ENCODE measurements around the gene MYBBP1A. TPM values are rescaled to one million over a fixed set of nuclear protein-coding genes. Genes with fewer than 3 reads are reported as not detected.

MYBBP1A gene
- total and polyA plus RNA-seq, 2 donors (not counting 1 experiment from before 2014, with no cell fraction given) = 72.4 to 74.4 TPM

GRCh38 chr17:4539576-4540223, 15.5 kb downstream of the MYBBP1A start:
- Histone ChIP-seq H3K27ac (ENCODE audit: low read length in 2 of 2) (no peak overlapping the region), H3K4me3 (ENCODE audit: control extremely low read depth in 1 of 5, extremely low read depth in 1 of 5, insufficient read depth in 1 of 5, low read depth in 2 of 5, low read length in 4 of 5) (no peak overlapping the region), H3K4me2 (replicated peaks; ENCODE audit: low read depth, low read length, poor library complexity, severe bottlenecking) (no peak overlapping the region), H3K36me3 (replicated peaks in 1 of 2; ENCODE audit: control extremely low read depth in 1 of 2, control insufficient read depth in 1 of 2, extremely low read depth in 1 of 2, insufficient read depth in 2 of 2, low read length in 1 of 2) (peaks cover 0 to 48% of the 10 kb centered on the region in 2 experiments), H3K4me1 (ENCODE audit: control insufficient read depth in 2 of 2, insufficient read depth in 2 of 2, low read length in 2 of 2) (peaks cover 0 to 3% of the 10 kb centered on the region in 2 donors), H3K27me3 (replicated peaks in 1 of 4; ENCODE audit: control extremely low read depth in 1 of 4, control insufficient read depth in 3 of 4, insufficient read depth in 4 of 4, low read length in 3 of 4) (no peaks in the 10 kb centered on the region), H4K20me1 (ENCODE audit: control insufficient read depth, insufficient read depth, low read length, poor library complexity, severe bottlenecking) (no peaks in the 10 kb centered on the region), H3K9me3 (ENCODE audit: control extremely low read depth in 1 of 3, control insufficient read depth in 2 of 3, insufficient read depth in 1 of 3, low read length in 2 of 3) (no peaks in the 10 kb centered on the region), H3K9ac (ENCODE audit: low read length) (no peak overlapping the region), H3K79me2 (ENCODE audit: control insufficient read depth, insufficient read depth, low read length) (no peaks in the 10 kb centered on the region), H2AFZ (ENCODE audit: insufficient read depth, low read depth, low read length, poor library complexity, severe bottlenecking) (no peak overlapping the region)
- WGBS (ENCODE audit: insufficient coverage) = 95% methylated on average over 20 of the region's 26 CpGs
- Mint-ChIP-seq H3K27me3 (no peaks in the 10 kb centered on the region), H3K27ac (no peak overlapping the region), H3K9me3 (ENCODE audit: insufficient read depth) (no peaks in the 10 kb centered on the region), H3K4me1 (peaks cover 2% of the 10 kb centered on the region), H3K4me3 (no peak overlapping the region)
- ATAC-seq (ENCODE audit: low read depth) = no peak
- intact Hi-C loops (cut with micrococcal nuclease) = no loop called here
- POLR2A ChIA-PET = no interaction called here
- no peak for DNase-seq
- CTCF ChIA-PET = interaction anchor here (1.3 kb wide), 1 partner anchor 123 kb away, joined by 3 read pairs; no protein-coding TSS in a partner anchor
- TF ChIP-seq CTCF (IDR thresholded peaks at IDR 0.05) (no peak), EZH2 (IDR thresholded peaks at IDR 0.05; ENCODE audit: borderline replicate concordance, insufficient read depth, low read depth, low read length, poor library complexity, severe bottlenecking) (no peak)

DNA sequence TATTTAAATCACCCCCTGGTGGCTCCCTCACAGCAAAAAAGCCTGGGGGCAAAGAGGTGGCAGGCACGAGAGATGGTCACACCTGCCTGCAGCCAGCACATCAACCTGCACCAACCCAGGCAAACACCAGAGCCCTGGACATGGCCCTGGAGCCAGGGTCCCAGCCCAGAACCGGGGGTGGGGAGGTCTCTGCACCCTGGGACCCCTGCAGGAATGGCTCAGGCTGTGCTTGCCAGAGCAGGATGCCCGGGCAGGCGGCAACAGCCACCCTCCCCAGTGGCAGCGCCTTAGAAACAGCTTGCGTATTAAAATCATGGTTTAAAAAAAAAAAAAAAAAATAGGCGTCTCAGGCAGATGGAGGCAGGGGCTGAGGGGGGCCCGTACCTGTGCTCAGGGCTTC, 16.2 kb downstream of the MYBBP1A start:
- Histone ChIP-seq H3K27me3 (replicated peaks in 1 of 4; ENCODE audit: control extremely low read depth in 1 of 4, control insufficient read depth in 3 of 4, insufficient read depth in 4 of 4, low read length in 3 of 4) (no peaks in the 10 kb centered on the region), H3K9ac (ENCODE audit: low read length) (no peak overlapping the region), H2AFZ (ENCODE audit: insufficient read depth, low read depth, low read length, poor library complexity, severe bottlenecking) (no peak overlapping the region), H3K27ac (ENCODE audit: low read length in 2 of 2) (no peak overlapping the region), H3K79me2 (ENCODE audit: control insufficient read depth, insufficient read depth, low read length) (no peaks in the 10 kb centered on the region), H3K4me2 (replicated peaks; ENCODE audit: low read depth, low read length, poor library complexity, severe bottlenecking) (no peak overlapping the region), H4K20me1 (ENCODE audit: control insufficient read depth, insufficient read depth, low read length, poor library complexity, severe bottlenecking) (no peaks in the 10 kb centered on the region), H3K36me3 (replicated peaks in 1 of 2; ENCODE audit: control extremely low read depth in 1 of 2, control insufficient read depth in 1 of 2, extremely low read depth in 1 of 2, insufficient read depth in 2 of 2, low read length in 1 of 2) (peaks cover 0 to 45% of the 10 kb centered on the region in 2 experiments), H3K4me3 (ENCODE audit: control extremely low read depth in 1 of 5, extremely low read depth in 1 of 5, insufficient read depth in 1 of 5, low read depth in 2 of 5, low read length in 4 of 5) (no peak overlapping the region), H3K9me3 (ENCODE audit: control extremely low read depth in 1 of 3, control insufficient read depth in 2 of 3, insufficient read depth in 1 of 3, low read length in 2 of 3) (no peaks in the 10 kb centered on the region), H3K4me1 (ENCODE audit: control insufficient read depth in 2 of 2, insufficient read depth in 2 of 2, low read length in 2 of 2) (peaks cover 0 to 3% of the 10 kb centered on the region in 2 donors)
- CTCF ChIA-PET = interaction anchor here (1.0 kb wide), 1 partner anchor 120 kb away, joined by 4 read pairs; no protein-coding TSS in a partner anchor
- H3K4me3 Mint-ChIP-seq = no peak overlapping the region
- no peak overlapping the region for H3K27ac Mint-ChIP-seq
- peaks cover 2% of the 10 kb centered on the region for H3K4me1 Mint-ChIP-seq
- WGBS (ENCODE audit: insufficient coverage) = 91% methylated on average over 7 of the region's 8 CpGs
- DNase-seq = no peak
- no peaks in the 10 kb centered on the region for H3K9me3 Mint-ChIP-seq (ENCODE audit: insufficient read depth)
- intact Hi-C loops (cut with micrococcal nuclease) = no loop called here
- no peaks in the 10 kb centered on the region for H3K27me3 Mint-ChIP-seq
- TF ChIP-seq EZH2 (IDR thresholded peaks at IDR 0.05; ENCODE audit: borderline replicate concordance, insufficient read depth, low read depth, low read length, poor library complexity, severe bottlenecking) = no peak
- no peak for TF ChIP-seq CTCF (IDR thresholded peaks at IDR 0.05)
- POLR2A ChIA-PET = no interaction called here
- no peak for ATAC-seq (ENCODE audit: low read depth)

Measured in B cell (primary cell).